Measurements from ENCODE around the gene NDST3. TPM values are rescaled to one million over a fixed set of nuclear protein-coding genes. Genes with fewer than 3 reads are reported as not detected.
"Not testable (repeated sequence)": the region's sequence is repeated elsewhere in the genome, so short reads cannot be mapped to it uniquely, and the experiment has no call there.

Gene NDST3
- total RNA-seq, 1 donor from 2014 or later: not detected

DNA sequence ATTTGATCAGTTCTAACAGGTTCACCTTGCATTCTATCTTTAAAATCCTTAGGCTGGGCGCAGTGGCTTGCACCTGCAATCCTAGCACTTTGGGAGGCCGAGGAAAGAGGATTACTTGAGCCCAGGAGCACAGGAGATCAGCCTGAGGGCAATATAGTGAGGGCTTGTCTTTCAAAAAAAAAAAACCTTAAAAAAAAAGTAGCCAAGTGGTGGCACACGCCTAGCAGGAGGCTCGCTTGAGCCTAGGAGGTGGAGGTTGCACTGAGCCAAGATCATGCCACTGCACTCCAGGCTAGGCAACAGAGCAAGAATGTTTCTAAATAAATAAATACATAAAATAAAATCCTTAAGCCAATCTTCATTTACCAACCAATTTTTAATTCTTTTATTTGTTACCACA is 243.0 kb downstream of the NDST3 start:
- ATAC-seq: no peak

DNA sequence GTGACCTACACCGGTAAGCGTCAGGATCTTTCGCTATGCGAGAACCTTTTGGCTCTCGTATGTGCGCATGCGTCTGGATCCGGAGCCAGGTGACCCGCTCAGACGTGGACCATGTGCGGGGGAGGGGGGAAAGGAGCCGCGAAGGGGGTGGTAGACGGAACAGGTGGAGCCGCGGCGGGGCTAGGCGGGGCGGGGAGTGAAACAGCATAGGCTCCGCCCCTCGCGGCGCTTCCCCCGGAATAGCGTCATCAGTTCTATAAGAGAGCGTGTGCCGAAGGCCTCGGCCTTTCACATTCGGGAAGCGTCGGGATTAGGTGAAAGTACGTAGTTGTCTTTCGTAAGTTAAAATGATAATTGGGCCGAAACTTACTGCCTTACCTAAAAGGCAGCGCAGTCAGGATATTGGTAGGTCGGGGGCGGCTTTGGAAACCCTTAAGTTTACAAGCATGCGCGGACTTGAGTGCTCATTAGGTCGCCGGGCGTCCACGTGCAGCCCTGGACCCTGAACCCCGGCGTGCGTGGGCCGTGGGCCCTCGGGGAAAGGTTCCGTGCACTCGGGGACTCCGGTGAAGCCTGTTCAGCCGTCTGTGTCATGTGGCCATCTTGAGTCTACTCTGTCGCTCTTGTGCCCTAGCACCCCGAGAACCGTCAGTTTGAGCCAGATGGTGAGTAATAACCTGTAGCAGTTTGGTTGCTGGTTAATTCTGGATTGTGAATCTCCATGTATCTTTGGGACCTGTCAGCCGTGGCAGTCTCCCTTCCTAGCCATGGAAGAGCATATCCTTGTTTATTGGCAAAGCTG is 244.4 kb downstream of the NDST3 start:
- ATAC-seq: peak; percentile 100

DNA sequence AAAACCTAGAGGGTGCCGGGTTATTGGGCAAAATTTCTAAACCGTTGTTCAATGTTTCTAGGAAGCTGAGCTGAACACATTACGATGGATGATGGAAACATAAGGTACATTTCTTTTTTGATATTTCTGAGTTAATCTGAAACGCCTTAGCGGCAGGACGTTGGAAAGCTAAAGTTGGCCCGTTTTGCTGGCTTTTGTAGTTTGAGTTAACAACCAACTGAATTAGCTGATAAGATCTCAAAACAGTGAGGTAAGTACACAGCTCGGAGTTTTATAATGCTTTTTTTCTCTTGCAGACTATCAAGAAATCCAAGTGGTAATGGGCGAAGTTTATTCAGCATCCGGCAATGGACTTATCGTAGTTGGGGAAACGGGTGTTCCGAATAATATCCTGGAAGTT is 245.0 kb downstream of the NDST3 start:
- no peak for ATAC-seq

DNA sequence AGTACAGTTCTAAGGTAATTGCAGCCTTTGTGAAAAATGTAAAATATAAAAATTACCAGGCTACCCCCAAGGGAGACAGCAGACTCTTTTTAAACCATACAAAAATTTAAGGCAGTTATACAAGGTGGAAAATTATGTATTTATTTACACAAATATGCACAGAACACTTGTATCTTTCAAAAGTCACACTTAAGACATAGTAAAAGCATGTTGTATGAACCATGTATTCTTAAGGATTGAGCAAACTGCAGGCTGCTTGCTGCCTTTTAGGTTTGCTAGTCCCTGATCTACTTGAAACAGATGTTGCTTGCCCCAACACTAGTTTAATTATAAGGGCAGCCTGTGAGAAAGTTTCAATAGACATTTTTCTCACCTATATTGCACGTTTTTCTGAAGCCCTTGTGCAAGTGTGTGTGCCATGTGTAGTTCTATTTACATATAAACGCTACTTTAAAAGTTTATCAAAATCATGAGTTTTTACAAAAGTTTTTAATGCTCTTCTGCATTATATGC is 245.7 kb downstream of the NDST3 start:
- ATAC-seq: no peak

DNA sequence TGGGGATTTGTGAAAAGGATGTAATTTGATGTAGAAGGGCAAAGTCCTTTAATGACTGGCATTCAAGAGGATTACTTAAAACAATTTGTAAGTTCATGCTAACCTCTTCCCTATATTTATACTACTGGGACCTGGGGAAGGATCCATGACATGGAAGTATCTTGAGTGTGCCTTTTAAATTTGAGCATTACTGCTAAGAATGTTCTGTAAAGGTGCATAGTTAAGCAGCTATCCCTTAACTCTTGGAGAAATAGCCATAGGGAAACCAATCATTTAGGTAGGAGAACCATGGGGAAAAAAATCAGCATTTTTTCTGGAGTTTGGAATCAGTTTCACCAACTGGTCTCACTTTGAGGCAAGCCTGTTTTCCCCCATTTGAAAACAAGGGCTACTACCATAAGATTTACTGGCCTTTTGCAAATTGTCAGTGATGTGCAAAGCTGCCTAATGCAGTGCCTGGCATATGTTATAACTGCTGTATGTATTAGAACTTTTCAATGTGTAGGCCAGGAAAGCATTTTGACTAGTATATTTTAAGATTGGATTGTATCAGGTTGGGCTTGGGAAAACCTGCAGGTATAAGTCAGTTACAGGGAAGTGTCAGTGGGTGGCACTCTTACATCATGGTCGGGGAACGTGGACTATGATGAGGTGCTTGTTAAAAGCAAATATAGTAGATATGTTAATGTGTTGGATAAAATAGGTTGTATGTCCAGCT is 246.4 kb downstream of the NDST3 start:
- peak; percentile 50 for ATAC-seq

DNA sequence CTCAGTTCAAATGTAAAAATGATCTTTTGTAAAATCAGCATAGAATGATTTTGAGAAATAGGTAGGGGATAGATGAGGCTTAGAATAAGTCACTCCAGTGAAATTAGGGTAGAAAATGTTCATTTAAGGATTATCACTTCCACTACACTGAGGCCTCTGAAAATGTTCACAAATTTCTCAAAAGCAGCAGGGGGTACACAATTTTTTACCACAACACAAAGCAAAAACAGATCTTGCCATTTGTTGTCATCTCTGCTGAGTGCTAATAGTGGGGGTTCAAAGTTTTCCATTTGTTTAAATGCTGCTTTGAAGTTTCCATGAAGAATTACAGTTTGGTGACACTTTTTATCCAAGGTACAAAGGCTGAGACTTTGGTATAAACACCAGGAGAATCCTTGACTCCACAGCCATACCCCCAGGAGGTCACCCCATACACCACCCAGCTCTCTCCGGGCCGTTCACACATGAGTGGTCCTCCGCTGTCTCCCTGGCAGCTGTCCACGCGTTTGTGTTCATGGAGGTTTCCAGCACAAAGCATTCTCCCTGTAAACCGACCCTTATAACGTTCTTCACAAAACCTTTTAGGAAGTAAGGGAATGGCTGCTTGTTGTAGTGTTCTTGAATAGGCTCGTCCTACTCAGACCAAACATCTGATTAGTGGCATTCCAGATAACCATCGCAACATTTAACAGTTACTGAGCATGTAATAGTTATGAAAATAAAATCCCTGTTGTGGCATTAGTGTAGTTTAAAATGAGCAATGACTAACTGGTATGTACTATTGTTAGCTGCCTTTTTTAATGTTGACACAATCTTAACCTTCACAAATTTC is 247.5 kb downstream of the NDST3 start:
- no peak for ATAC-seq

DNA sequence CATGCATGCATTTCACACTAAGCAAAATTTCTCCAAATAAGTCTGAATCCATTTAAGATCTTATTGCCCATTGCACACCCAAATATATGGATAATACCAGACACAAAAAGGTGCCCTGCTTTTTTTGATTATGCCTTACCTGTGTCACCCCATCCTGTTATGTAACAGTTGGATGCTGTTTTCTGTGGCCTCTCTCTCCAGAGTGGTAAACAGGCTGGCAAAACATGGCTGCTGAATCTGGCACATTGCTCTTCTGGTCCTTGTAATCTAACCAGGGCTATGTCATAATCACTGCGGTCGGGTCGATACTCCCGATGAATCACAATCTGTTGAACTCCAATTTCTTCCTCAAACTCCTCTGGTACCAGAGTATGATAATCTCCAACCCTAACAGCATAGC is 248.4 kb downstream of the NDST3 start:
- no peak for ATAC-seq

DNA sequence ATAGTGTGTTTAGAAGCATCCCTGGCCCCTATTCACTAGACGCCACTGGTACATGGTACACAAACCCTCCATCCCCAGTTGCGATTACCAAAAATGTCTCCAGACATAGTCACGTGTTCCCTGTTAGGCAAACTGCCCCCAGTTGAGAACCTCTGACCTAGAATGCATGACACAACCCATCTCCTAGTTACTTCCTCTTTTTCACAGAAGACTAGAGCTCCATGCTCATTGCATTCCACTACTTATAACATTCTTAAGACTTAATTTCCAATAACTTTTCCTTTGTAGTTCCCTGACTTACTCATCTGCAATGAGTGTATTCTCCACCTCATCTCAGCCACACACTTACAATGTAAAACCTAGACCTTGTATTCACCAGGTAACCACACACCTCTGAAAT is 249.9 kb downstream of the NDST3 start:
- peak; percentile 14 for ATAC-seq

DNA sequence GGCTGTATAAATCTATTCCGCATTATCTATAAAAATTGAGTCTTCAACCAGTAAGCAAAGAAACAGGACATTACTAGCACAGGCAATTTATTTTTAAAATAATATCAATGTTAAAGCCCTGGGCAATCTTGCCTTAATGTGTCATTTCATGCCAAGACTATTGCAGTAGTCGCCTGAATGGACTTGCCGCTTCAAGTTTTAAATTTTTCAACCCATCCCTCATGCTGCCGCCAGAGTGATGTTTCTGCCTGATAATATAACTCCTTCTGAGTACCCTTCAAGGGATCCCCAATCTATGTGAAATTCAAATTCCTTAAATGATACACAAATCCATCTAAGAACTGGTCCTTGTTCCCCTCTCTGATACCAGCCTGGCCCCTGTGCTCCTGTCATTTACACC is 251.6 kb downstream of the NDST3 start:
- ATAC-seq: no peak

DNA sequence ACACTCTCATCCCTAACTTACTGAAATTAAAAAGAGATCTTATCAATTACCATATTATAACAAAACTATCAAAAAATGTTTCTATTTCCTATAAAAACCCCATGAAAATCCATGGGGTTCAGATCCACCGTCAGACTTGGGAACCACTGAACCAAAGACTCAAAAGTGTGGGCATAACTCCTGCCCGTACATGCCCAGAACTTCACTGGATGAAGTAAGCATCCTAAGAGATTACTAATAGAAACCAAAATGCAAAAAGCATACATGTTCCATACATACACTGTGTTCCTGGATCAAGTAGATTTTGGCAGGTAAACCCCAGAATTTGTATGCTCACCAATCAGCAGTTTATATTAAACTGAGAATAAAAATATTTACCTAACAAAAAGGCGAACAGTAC is 252.4 kb downstream of the NDST3 start:
- ATAC-seq: peak; percentile 78

DNA sequence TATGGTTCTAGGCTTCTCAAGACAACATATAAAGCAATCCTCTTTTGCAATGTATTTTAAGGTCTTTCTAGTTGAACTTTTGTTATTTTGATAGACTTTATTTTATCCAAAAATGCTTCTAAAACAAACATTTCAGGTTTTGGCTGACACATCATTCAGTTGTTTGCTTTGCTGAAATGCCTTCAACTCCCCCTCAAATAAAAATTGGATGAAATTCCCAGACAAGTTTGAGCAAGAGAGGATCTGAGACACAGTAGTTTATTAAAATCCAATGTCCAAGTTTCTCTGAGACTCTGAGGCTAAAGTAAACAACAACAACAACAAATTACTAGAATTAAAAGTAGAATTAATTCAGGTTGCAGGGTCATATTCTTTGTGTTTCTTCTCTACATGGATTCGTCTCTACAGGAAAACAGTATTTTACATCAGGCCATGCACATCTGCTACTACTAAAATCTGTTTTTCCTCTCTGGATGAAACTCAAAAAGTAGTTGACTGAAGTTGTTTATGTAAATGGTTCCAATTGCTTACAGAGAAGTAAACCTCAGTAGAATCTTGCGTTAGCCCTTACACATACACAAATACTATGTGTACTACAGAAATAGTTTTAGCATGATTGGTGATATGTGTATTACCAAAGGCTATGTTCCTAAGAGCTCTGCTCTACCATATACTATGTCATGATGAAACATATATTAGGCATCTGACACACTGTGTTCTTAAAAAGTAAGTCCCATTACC is 253.6 kb downstream of the NDST3 start:
- peak; percentile 40 for ATAC-seq

DNA sequence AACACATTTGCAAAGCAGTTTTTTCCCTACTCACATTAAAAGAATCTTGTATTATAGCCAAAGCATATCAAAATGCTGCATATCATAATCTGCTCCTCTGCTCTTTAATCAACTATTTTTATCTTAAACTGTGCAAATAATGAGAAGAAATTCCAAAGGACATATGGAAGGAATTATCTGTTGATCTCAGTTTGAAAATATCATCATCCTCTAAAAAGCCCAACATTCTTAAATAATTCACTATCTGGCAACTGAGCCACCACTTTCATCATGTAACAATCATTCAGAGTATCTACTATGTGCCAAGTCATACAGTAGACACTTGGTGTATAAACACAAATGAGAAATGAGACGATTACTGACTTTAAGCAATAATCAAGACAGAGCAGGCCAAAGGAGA is 255.5 kb downstream of the NDST3 start:
- ATAC-seq: no peak

DNA sequence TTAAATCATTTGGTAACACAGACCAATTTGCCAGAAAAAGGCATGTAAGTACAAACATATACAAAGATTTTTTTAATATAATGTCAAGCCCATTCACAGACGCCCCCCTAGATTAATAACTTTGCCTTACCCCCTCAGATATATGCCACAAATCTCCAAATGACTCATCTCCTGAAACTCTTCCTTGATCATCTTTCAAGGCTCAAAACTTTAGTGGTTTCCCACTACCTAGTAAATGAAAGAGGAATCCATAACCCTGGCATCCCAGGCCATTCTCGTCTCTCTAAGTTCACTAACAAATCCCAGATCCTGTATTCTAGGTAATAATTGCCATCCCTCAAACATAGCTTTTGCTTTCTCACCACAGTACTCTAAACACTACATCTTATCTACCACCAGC is 256.7 kb downstream of the NDST3 start:
- no peak for ATAC-seq

DNA sequence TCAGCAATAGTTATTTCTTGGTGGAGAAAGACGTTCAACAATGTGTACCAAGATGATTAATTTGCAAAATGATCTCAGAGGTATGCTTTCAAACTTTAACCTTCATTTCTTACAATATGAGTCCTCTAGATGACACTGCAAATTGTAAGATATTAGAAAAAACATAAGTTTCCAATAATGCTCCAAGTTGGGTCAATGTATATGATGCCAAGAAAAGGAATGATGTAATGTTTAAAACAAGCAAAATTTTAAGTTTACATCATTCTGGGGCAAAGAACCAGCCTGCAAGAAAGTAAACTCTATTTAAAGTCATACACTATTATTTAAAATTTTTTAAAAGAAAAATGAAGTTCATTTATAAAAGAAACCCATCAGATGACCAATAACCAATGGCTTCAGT is 262.4 kb downstream of the NDST3 start:
- no peak for ATAC-seq

DNA sequence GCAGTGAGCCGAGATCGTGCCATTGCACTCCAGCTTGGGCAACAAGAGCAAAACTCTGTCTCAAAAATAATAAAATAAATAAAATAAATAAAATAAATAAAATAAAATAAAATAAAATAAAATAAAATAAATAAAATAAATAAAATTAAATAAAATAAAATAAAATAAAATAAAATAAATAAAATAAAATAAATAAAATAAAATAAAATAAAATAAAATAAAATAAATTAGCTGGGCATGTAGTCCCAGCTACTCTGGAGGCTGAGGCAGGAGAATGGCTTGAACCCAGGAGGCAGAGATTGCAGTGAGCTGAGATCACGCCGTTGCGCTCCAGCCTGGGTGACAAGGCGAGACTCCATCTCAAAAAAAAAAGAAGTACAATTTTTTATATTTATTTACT is 265.3 kb downstream of the NDST3 start:
- not testable (repeated sequence) for ATAC-seq

DNA sequence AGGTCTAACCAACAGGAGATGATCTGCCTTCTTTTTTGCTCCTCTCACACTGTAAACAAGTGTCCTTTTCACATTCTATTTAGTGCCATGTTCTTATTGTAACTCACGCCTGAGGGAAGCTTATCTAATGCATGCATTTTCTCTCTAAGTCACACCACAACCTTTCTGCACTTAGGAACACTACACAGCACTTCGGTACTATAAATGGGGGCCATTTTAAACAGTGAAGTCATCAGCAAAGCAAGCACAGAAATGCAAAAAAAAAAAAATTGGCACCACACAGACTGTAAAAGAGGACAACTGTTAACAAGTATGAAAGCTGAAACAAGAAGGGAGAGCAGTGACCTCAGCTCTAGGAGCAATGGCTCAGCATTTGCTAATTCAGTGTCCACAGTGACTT is 273.4 kb downstream of the NDST3 start:
- no peak for ATAC-seq

All from esophagus mucosa (tissue), 1 donor.